SK-N-SH treated with all-trans-retinoic acid at 6 μM for 48 hours (cell line): ENCODE results near the gene EMC10.

Experiments used
- ATAC-seq: fragments of 200-7000 bp; cut with Tn5 transposase; 3 replicates; pipeline ENCODE4 v1.9.1; 2020; ENCODE audit warnings: mild to moderate bottlenecking, moderate library complexity
- ARNTL ChIP-seq: fragments of 450-650 bp; formaldehyde crosslinking; IDR thresholded peaks from 2 replicates; pipeline ENCODE4 v1.5.0; 2020; ENCODE audit warnings: low read depth, mild to moderate bottlenecking, moderate library complexity, borderline replicate concordance
- GLIS3 ChIP-seq: fragments of 250-450 bp; sonication (Bioruptor Pico); IDR thresholded peaks from 2 replicates; pipeline ENCODE4 v1.5.0; 2020; ENCODE audit warnings: mild to moderate bottlenecking, moderate library complexity
- ISL1 ChIP-seq: fragments of 250-450 bp; sonication (Bioruptor Pico); IDR thresholded peaks from 2 replicates; pipeline ENCODE4 v2.1.2; 2022; ENCODE audit warnings: mild to moderate bottlenecking, moderate library complexity
- OSR1 ChIP-seq: fragments of 250-450 bp; sonication (Bioruptor Pico); IDR thresholded peaks from 2 replicates; pipeline ENCODE4 v1.8.0; 2022; ENCODE audit warnings: moderate library complexity, mild to moderate bottlenecking, inconsistent platforms
- RARB ChIP-seq: fragments of 250-450 bp; sonication (Bioruptor Pico); IDR thresholded peaks from 2 replicates; pipeline ENCODE4 v1.8.0; 2021; ENCODE audit warnings: mild to moderate bottlenecking, moderate library complexity
- SNAI2 ChIP-seq: fragments of 250-450 bp; sonication (Bioruptor Pico); IDR thresholded peaks from 2 replicates; pipeline ENCODE4 v1.5.0; 2020; ENCODE audit warnings: mild to moderate bottlenecking, moderate library complexity
- TCF4 ChIP-seq: fragments of 250-450 bp; sonication (Bioruptor Pico); IDR thresholded peaks from 2 replicates; pipeline ENCODE4 v1.8.0; 2021; ENCODE audit warnings: mild to moderate bottlenecking, moderate library complexity, borderline replicate concordance
- TOX ChIP-seq: fragments of 250-450 bp; sonication (Bioruptor Pico); IDR thresholded peaks from 2 replicates; pipeline ENCODE4 v1.8.0; 2021; ENCODE audit warnings: mild to moderate bottlenecking, moderate library complexity, borderline replicate concordance
- ZFP3 ChIP-seq: fragments of 250-450 bp; sonication (Bioruptor Pico); IDR thresholded peaks from 2 replicates; pipeline ENCODE4 v1.5.0; 2020; ENCODE audit warnings: mild to moderate bottlenecking, moderate library complexity
- ZFP30 ChIP-seq: fragments of 450-650 bp; formaldehyde crosslinking; IDR thresholded peaks from 2 replicates; pipeline ENCODE4 v1.5.0; 2022; ENCODE audit warnings: mild to moderate bottlenecking, moderate library complexity
- ZNF565 ChIP-seq: fragments of 450-650 bp; formaldehyde crosslinking; conservative IDR thresholded peaks from 2 replicates; pipeline ENCODE4 v1.5.0; 2020; ENCODE audit warnings: low read depth, mild to moderate bottlenecking, moderate library complexity
- ZNF70 ChIP-seq: fragments of 450-650 bp; formaldehyde crosslinking; IDR thresholded peaks from 2 replicates; pipeline ENCODE4 v1.5.0; 2020; ENCODE audit warnings: mild to moderate bottlenecking, moderate library complexity
- ZNF8 ChIP-seq: fragments of 450-650 bp; formaldehyde crosslinking; IDR thresholded peaks from 2 replicates; pipeline ENCODE4 v1.5.0; 2020; ENCODE audit warnings: mild to moderate bottlenecking, moderate library complexity
- TF ChIP-seq, protein P1 (sequence below): fragments of 250-450 bp; sonication (Bioruptor Pico); IDR thresholded peaks from 2 replicates; pipeline ENCODE4 v1.8.0; 2020; ENCODE audit warnings: mild to moderate bottlenecking, moderate library complexity, borderline replicate concordance
- TF ChIP-seq, protein P2 (sequence below): fragments of 250-450 bp; sonication (Bioruptor Pico); IDR thresholded peaks from 2 replicates; pipeline ENCODE4 v1.8.0; 2021; ENCODE audit warnings: low read depth, mild to moderate bottlenecking, moderate library complexity, borderline replicate concordance
- TF ChIP-seq, protein P3 (sequence below): fragments of 250-450 bp; sonication (Bioruptor Pico); IDR thresholded peaks from 2 replicates; pipeline ENCODE4 v1.5.0; 2020; ENCODE audit warnings: mild to moderate bottlenecking, moderate library complexity
- TF ChIP-seq, protein P4 (sequence below): fragments of 250-450 bp; sonication (Bioruptor Pico); IDR thresholded peaks from 2 replicates; pipeline ENCODE4 v1.5.1; 2021; ENCODE audit warnings: mild to moderate bottlenecking, moderate library complexity

The EMC10 gene

DNA sequence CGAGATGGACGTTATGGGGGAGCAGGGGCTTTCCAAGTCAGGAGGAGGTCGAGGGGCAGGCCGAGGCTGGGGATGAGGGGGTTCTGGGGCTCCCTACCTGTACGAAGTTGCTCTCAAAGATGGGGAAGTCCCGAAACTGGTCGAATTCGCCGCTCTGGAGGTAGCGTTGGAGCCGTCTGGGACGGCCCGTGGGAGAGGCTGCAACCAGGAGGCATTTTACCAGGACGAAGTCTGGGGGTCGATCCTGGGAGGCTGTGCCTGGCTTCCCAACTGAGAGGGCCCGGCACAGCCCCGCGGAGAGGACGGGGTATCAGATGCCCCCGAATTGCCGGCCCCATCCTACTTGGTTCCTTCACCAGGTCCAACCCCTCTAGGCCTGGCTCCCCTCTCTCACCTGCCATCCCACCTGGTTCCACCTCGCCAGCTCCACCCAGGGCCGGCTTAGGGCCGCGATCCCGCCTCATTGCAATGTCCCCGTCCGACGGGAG lies 527 bp upstream of the EMC10 start (continued):
- no peak for TF ChIP-seq ARNTL (CRISPR knock-in tag)
- TF ChIP-seq, protein P1, sequence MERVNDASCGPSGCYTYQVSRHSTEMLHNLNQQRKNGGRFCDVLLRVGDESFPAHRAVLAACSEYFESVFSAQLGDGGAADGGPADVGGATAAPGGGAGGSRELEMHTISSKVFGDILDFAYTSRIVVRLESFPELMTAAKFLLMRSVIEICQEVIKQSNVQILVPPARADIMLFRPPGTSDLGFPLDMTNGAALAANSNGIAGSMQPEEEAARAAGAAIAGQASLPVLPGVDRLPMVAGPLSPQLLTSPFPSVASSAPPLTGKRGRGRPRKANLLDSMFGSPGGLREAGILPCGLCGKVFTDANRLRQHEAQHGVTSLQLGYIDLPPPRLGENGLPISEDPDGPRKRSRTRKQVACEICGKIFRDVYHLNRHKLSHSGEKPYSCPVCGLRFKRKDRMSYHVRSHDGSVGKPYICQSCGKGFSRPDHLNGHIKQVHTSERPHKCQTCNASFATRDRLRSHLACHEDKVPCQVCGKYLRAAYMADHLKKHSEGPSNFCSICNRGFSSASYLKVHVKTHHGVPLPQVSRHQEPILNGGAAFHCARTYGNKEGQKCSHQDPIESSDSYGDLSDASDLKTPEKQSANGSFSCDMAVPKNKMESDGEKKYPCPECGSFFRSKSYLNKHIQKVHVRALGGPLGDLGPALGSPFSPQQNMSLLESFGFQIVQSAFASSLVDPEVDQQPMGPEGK (CRISPR knock-in tag): no peak
- TF ChIP-seq ZFP3 (CRISPR knock-in tag): no peak
- no peak for TF ChIP-seq GLIS3
- no peak for TF ChIP-seq ZNF565
- no peak for TF ChIP-seq TOX (CRISPR knock-in tag)
- TF ChIP-seq TCF4: no peak

DNA sequence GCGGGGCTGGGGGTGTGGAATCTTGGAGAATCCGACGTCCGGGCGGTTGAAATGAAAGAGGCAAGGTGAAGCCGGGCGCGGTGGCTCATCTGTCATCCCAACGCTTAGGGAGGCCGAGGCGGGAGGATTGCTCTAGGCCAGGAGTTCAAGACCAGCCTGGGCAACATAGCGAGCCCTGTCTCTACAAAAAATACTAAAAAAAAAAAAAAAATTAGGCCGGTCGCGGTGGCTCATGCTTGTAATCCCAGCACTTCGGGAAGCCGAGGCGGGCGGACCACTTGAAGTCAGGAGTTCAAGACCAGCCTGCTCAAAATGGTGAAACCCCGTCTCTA lies 566 bp downstream of the EMC10 start:
- ATAC-seq: no peak
- no peak for TF ChIP-seq SNAI2 (CRISPR knock-in tag)
- no peak for TF ChIP-seq ZFP30 (CRISPR knock-in tag)
- no peak for TF ChIP-seq TOX (CRISPR knock-in tag)
- TF ChIP-seq GLIS3: no peak
- TF ChIP-seq ZNF8 (CRISPR knock-in tag): no peak
- no peak for TF ChIP-seq ISL1 (CRISPR knock-in tag)
- no peak for TF ChIP-seq ARNTL (CRISPR knock-in tag)
- TF ChIP-seq, protein P1 (CRISPR knock-in tag): no peak
- TF ChIP-seq, protein P2, sequence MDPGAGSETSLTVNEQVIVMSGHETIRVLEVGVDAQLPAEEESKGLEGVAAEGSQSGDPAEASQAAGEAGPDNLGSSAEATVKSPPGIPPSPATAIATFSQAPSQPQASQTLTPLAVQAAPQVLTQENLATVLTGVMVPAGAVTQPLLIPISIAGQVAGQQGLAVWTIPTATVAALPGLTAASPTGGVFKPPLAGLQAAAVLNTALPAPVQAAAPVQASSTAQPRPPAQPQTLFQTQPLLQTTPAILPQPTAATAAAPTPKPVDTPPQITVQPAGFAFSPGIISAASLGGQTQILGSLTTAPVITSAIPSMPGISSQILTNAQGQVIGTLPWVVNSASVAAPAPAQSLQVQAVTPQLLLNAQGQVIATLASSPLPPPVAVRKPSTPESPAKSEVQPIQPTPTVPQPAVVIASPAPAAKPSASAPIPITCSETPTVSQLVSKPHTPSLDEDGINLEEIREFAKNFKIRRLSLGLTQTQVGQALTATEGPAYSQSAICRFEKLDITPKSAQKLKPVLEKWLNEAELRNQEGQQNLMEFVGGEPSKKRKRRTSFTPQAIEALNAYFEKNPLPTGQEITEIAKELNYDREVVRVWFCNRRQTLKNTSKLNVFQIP: no peak
- TF ChIP-seq, protein P3, sequence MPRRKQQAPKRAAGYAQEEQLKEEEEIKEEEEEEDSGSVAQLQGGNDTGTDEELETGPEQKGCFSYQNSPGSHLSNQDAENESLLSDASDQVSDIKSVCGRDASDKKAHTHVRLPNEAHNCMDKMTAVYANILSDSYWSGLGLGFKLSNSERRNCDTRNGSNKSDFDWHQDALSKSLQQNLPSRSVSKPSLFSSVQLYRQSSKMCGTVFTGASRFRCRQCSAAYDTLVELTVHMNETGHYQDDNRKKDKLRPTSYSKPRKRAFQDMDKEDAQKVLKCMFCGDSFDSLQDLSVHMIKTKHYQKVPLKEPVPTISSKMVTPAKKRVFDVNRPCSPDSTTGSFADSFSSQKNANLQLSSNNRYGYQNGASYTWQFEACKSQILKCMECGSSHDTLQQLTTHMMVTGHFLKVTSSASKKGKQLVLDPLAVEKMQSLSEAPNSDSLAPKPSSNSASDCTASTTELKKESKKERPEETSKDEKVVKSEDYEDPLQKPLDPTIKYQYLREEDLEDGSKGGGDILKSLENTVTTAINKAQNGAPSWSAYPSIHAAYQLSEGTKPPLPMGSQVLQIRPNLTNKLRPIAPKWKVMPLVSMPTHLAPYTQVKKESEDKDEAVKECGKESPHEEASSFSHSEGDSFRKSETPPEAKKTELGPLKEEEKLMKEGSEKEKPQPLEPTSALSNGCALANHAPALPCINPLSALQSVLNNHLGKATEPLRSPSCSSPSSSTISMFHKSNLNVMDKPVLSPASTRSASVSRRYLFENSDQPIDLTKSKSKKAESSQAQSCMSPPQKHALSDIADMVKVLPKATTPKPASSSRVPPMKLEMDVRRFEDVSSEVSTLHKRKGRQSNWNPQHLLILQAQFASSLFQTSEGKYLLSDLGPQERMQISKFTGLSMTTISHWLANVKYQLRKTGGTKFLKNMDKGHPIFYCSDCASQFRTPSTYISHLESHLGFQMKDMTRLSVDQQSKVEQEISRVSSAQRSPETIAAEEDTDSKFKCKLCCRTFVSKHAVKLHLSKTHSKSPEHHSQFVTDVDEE (CRISPR knock-in tag): no peak
- TF ChIP-seq OSR1 (CRISPR knock-in tag): no peak
- no peak for TF ChIP-seq RARB (CRISPR knock-in tag)
- no peak for TF ChIP-seq ZNF70 (CRISPR knock-in tag)
- no peak for TF ChIP-seq TCF4

DNA sequence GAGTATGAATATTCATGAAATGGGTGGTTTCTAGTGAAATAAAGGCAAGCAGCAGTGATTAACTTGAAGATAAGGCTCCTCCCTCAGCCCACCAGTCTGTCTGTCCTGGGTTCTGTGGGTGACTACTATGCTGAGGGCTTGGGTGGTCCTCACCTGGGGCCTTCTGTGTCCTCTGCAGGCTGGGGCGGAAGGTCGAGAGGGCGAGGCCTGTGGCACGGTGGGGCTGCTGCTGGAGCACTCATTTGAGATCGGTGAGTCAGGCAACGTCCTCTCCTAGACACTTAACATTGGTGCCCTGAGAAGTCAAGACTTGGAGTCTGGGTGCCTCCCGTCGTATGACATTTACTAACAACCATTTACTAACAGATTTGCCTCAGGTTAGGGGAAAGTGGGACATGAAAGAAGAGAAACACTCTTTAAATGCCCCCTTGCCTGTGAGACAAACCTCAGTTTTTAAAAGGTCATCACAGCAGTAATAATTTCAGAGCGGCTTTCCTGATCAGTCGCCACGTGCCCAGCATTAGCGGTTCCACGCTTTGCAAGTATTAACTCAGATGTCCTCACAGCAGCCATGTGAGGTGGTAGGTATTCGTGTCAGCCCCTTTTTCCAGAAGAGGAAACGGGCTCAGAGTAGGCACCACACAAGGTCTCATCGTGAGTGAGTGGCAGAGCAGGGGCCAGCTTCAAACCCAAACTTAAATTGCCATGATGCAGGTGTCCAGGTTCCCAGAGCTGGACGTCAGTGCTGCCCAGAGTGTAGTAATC lies 1.6 kb downstream of the EMC10 start:
- no peak for ATAC-seq
- TF ChIP-seq ZNF8 (CRISPR knock-in tag) (no peak), OSR1 (CRISPR knock-in tag) (no peak), ZFP30 (CRISPR knock-in tag) (no peak), SNAI2 (CRISPR knock-in tag) (no peak), RARB (CRISPR knock-in tag) (no peak), ZFP3 (CRISPR knock-in tag) (no peak), GLIS3 (no peak)
- TF ChIP-seq, protein P3 (CRISPR knock-in tag): no peak
- TF ChIP-seq, protein P4, sequence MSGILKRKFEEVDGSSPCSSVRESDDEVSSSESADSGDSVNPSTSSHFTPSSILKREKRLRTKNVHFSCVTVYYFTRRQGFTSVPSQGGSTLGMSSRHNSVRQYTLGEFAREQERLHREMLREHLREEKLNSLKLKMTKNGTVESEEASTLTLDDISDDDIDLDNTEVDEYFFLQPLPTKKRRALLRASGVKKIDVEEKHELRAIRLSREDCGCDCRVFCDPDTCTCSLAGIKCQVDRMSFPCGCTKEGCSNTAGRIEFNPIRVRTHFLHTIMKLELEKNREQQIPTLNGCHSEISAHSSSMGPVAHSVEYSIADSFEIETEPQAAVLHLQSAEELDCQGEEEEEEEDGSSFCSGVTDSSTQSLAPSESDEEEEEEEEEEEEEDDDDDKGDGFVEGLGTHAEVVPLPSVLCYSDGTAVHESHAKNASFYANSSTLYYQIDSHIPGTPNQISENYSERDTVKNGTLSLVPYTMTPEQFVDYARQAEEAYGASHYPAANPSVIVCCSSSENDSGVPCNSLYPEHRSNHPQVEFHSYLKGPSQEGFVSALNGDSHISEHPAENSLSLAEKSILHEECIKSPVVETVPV (CRISPR knock-in tag): no peak
